Measurements from ENCODE around the gene LYL1.

Gene LYL1

DNA sequence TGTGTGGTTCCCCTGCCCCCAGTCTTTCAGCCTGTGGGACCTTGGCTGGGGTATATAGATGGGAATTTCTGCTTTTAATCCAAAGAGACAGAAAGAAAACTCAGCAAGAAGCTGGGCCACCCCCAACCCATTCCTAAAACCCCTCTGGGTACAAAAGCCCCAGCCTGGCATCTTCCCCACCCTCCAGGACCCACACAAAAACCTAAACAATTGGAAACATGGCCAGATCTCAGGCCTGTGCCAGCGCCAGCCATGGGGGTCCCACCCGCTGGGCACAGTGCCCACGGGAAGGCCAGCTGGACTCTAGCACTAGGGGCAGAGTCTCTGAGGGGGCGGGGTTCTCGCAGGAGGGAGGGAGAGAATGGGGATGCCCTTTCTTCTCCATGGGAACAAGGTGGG is 8.6 kb downstream of the LYL1 start:
- no peaks in the 10 kb centered on the region for H3K9me3 ChIP-seq (ENCODE audit: insufficient read depth, low read length)
- no peak overlapping the region for H3K4me3 ChIP-seq (ENCODE audit: insufficient read length, low read depth)
- peak overlapping the region; percentile 42 for H3K9ac ChIP-seq (ENCODE audit: insufficient read length, low read depth)
- peaks cover 29% of the 10 kb centered on the region for H3K4me1 ChIP-seq (ENCODE audit: insufficient read depth, insufficient read length)
- DNase-seq (ENCODE audit: low read depth, low spot score) = no peak
- no peaks in the 10 kb centered on the region for H3K36me3 ChIP-seq (ENCODE audit: insufficient read depth, insufficient read length, low read length)
- H3K27me3 ChIP-seq (ENCODE audit: insufficient read depth, insufficient read length) = peaks cover 41% of the 10 kb centered on the region
- TF ChIP-seq YY1 (IDR thresholded peaks at IDR 0.05; ENCODE audit: insufficient read depth, insufficient read length) (no peak), ZNF274 (IDR thresholded peaks at IDR 0.05; ENCODE audit: low read depth, low read length) (no peak), SUZ12 (IDR thresholded peaks at IDR 0.05; ENCODE audit: extremely low read depth, insufficient read depth, insufficient read length) (no peak)

DNA sequence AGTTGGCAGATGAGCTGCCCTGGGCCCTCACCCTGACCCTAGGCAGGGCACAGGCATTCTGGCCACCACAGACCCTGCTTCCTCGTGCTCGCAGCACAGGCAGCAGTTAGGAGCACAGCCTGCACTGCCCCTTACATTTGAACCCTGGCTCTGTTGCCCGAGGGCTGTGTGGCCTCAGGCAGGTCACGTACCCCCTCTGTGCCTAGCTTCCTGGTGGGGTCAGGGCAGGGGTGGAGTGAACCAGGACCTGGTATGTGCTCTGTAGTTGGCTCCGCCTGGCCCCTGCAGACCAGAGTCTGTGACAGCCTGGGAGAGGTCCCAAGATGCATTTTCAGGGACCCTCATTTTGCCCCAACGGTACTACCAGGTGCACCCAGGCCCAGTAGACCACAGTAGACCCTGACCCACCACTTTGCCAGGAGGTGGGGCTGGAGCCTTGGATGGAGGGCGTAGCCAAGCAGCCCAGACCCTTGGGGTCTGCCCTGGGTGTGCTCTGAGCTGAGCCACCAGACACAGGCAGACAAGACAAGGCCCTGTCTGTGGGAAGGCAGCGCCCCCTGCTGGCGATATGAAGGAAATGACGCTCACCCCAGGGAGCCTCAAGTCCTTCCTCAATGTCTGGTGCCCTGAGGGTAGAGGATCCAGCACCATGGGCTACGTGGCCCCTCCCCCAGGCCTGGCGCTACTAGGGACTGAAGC is 9.1 kb downstream of the LYL1 start:
- Histone ChIP-seq H3K36me3 (ENCODE audit: insufficient read depth, insufficient read length, low read length) (no peaks in the 10 kb centered on the region), H3K4me3 (ENCODE audit: insufficient read length, low read depth) (no peak overlapping the region), H3K4me1 (ENCODE audit: insufficient read depth, insufficient read length) (peaks cover 27% of the 10 kb centered on the region), H3K27me3 (ENCODE audit: insufficient read depth, insufficient read length) (peaks cover 36% of the 10 kb centered on the region), H3K9ac (ENCODE audit: insufficient read length, low read depth) (peak overlapping the region; percentile 65), H3K9me3 (ENCODE audit: insufficient read depth, low read length) (no peaks in the 10 kb centered on the region)
- TF ChIP-seq YY1 (IDR thresholded peaks at IDR 0.05; ENCODE audit: insufficient read depth, insufficient read length) (no peak), SUZ12 (IDR thresholded peaks at IDR 0.05; ENCODE audit: extremely low read depth, insufficient read depth, insufficient read length) (no peak), ZNF274 (IDR thresholded peaks at IDR 0.05; ENCODE audit: low read depth, low read length) (no peak)
- DNase-seq (ENCODE audit: low read depth, low spot score) = peak; percentile 81

DNA sequence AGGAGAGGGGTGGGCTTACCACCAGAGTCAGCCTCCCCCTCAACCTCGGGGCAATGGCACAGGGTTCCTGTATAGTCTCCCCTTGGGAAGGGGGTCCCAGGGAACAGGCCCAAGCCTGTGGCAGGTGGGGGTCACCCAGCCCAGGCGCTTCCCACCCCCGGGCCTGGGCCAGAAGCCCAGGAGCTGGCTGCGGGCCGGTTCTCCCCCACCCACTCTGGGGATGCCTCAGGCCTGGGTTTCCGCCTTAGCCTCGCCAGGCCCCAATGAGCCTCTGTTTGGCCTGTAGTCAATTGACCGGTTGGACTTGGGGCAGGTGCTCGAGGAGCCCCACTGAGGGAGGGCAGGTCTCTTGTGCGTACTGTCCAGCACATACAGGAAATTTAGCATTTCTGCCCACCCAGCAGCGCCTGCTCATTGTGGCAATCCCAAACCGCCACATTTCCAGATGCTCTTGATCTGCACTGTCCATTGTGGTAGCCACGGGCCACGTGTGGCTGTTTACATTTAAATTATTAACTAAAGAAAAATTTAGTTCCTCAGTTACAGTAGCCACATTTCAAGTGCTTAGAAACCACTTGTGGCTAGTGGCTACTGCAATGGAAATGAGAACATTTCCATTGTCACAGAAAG is 9.9 kb downstream of the LYL1 start:
- Histone ChIP-seq H3K9ac (ENCODE audit: insufficient read length, low read depth) (peak overlapping the region; percentile 56), H3K36me3 (ENCODE audit: insufficient read depth, insufficient read length, low read length) (no peaks in the 10 kb centered on the region), H3K4me1 (ENCODE audit: insufficient read depth, insufficient read length) (peaks cover 27% of the 10 kb centered on the region), H3K4me3 (ENCODE audit: insufficient read length, low read depth) (no peak overlapping the region), H3K9me3 (ENCODE audit: insufficient read depth, low read length) (no peaks in the 10 kb centered on the region), H3K27me3 (ENCODE audit: insufficient read depth, insufficient read length) (peaks cover 35% of the 10 kb centered on the region)
- TF ChIP-seq ZNF274 (IDR thresholded peaks at IDR 0.05; ENCODE audit: low read depth, low read length) = no peak
- no peak for TF ChIP-seq YY1 (IDR thresholded peaks at IDR 0.05; ENCODE audit: insufficient read depth, insufficient read length)
- TF ChIP-seq SUZ12 (IDR thresholded peaks at IDR 0.05; ENCODE audit: extremely low read depth, insufficient read depth, insufficient read length) = no peak
- DNase-seq (ENCODE audit: low read depth, low spot score) = no peak

DNA sequence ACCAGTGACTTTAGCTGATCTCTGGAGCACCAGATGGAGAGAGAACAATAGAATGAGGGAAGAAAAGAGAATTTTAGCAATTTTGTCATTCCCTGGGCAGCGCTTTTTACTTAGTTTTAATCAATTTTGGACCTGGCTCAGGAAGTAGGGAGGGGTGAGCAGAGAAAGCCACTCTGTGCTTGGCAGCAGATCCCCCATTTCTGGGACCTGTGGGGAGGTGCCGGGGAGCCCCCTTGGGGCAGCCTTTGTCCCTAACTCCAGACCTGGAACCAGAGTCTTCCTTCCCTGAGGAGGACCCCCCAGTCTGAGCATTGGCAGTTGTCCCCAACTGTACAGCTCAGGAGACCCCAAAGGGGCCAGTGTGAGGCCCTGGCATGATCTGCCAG is 10.5 kb downstream of the LYL1 start:
- Histone ChIP-seq H3K9me3 (ENCODE audit: insufficient read depth, low read length) (no peaks in the 10 kb centered on the region), H3K4me1 (ENCODE audit: insufficient read depth, insufficient read length) (peaks cover 27% of the 10 kb centered on the region), H3K9ac (ENCODE audit: insufficient read length, low read depth) (peak overlapping the region; percentile 42), H3K36me3 (ENCODE audit: insufficient read depth, insufficient read length, low read length) (no peaks in the 10 kb centered on the region), H3K4me3 (ENCODE audit: insufficient read length, low read depth) (no peak overlapping the region), H3K27me3 (ENCODE audit: insufficient read depth, insufficient read length) (peaks cover 29% of the 10 kb centered on the region)
- TF ChIP-seq SUZ12 (IDR thresholded peaks at IDR 0.05; ENCODE audit: extremely low read depth, insufficient read depth, insufficient read length) = no peak
- no peak for TF ChIP-seq YY1 (IDR thresholded peaks at IDR 0.05; ENCODE audit: insufficient read depth, insufficient read length)
- no peak for TF ChIP-seq ZNF274 (IDR thresholded peaks at IDR 0.05; ENCODE audit: low read depth, low read length)
- DNase-seq (ENCODE audit: low read depth, low spot score) = no peak

- Histone ChIP-seq H3K9me3 (ENCODE audit: insufficient read depth, low read length) (no peaks in the 10 kb centered on the region), H3K27me3 (ENCODE audit: insufficient read depth, insufficient read length) (peaks cover 23% of the 10 kb centered on the region), H3K9ac (ENCODE audit: insufficient read length, low read depth) (peak overlapping the region; percentile 42), H3K4me1 (ENCODE audit: insufficient read depth, insufficient read length) (peaks cover 27% of the 10 kb centered on the region), H3K36me3 (ENCODE audit: insufficient read depth, insufficient read length, low read length) (no peaks in the 10 kb centered on the region), H3K4me3 (ENCODE audit: insufficient read length, low read depth) (no peak overlapping the region)
- TF ChIP-seq YY1 (IDR thresholded peaks at IDR 0.05; ENCODE audit: insufficient read depth, insufficient read length) (no peak), SUZ12 (IDR thresholded peaks at IDR 0.05; ENCODE audit: extremely low read depth, insufficient read depth, insufficient read length) (no peak), ZNF274 (IDR thresholded peaks at IDR 0.05; ENCODE audit: low read depth, low read length) (no peak)
- no peak for DNase-seq (ENCODE audit: low read depth, low spot score)
These were observed 11.1 kb downstream of the LYL1 start for GRCh38 chr19:13091400-13092157.

GRCh38 chr19:13090511-13091231 is 12.0 kb downstream of the LYL1 start:
- Histone ChIP-seq H3K9me3 (ENCODE audit: insufficient read depth, low read length) (no peaks in the 10 kb centered on the region), H3K4me1 (ENCODE audit: insufficient read depth, insufficient read length) (peaks cover 27% of the 10 kb centered on the region), H3K27me3 (ENCODE audit: insufficient read depth, insufficient read length) (peaks cover 24% of the 10 kb centered on the region), H3K4me3 (ENCODE audit: insufficient read length, low read depth) (no peak overlapping the region), H3K9ac (ENCODE audit: insufficient read length, low read depth) (no peak overlapping the region), H3K36me3 (ENCODE audit: insufficient read depth, insufficient read length, low read length) (no peaks in the 10 kb centered on the region)
- TF ChIP-seq SUZ12 (IDR thresholded peaks at IDR 0.05; ENCODE audit: extremely low read depth, insufficient read depth, insufficient read length) = no peak
- no peak for TF ChIP-seq ZNF274 (IDR thresholded peaks at IDR 0.05; ENCODE audit: low read depth, low read length)
- no peak for TF ChIP-seq YY1 (IDR thresholded peaks at IDR 0.05; ENCODE audit: insufficient read depth, insufficient read length)
- DNase-seq (ENCODE audit: low read depth, low spot score) = no peak

Measured in NT2/D1 (cell line).